Astrocyte (in vitro differentiated cells and primary cell): ENCODE measurements around the gene ZNF138. TPM values are rescaled to one million over a fixed set of nuclear protein-coding genes. Genes with fewer than 3 reads are reported as not detected.

Experiments used
- DNase-seq: peaks from one replicate; pipeline ENCODE4 v3.0.0-alpha.2; 2010; ENCODE audit warnings: low read depth
- FAIRE-seq: peaks from 2 replicates; lab custom pipeline; 2011; peaks lifted over from hg19 to GRCh38; lab: Jason Lieb, UNC
- H2AFZ ChIP-seq: 2 replicates; pipeline ENCODE4 v1.6.0; 2012; ENCODE audit warnings: low read depth, low read length, inconsistent platforms
- H3K27ac ChIP-seq: 2 replicates; pipeline ENCODE4 v1.5.1; 2011; ENCODE audit warnings: low read depth, low read length, inconsistent platforms
- H3K27me3 ChIP-seq: 2 replicates; pipeline ENCODE4 v1.6.0; 2011; ENCODE audit warnings: low read length, inconsistent platforms; ENCODE audit not compliant: insufficient read depth
- H3K36me3 ChIP-seq: 2 replicates; pipeline ENCODE4 v1.5.1; 2011; ENCODE audit warnings: low read length, inconsistent platforms; ENCODE audit not compliant: insufficient read depth
- H3K4me1 ChIP-seq: 2 replicates; pipeline ENCODE4 v1.5.1; 2011; ENCODE audit warnings: low read length, inconsistent platforms; ENCODE audit not compliant: insufficient read depth
- H3K4me2 ChIP-seq: 2 replicates; pipeline ENCODE4 v1.6.0; 2012; ENCODE audit warnings: low read length, inconsistent platforms
- H3K4me3 ChIP-seq: 2 replicates; pipeline ENCODE4 v1.5.1; 2011; ENCODE audit warnings: low read depth, mild to moderate bottlenecking, low read length, inconsistent platforms; ENCODE audit not compliant: insufficient read depth
- H3K79me2 ChIP-seq: 2 replicates; pipeline ENCODE4 v1.6.0; 2012; ENCODE audit warnings: mild to moderate bottlenecking, low read length, inconsistent platforms; ENCODE audit not compliant: insufficient read depth
- H3K9ac ChIP-seq: 2 replicates; pipeline ENCODE4 v1.6.0; 2012; ENCODE audit warnings: mild to moderate bottlenecking, low read length, inconsistent platforms
- H3K9me3 ChIP-seq: 2 replicates; pipeline ENCODE4 v1.5.1; 2012; ENCODE audit warnings: low read depth, mild to moderate bottlenecking, low read length, inconsistent platforms; ENCODE audit not compliant: insufficient read depth
- H4K20me1 ChIP-seq: 2 replicates; pipeline ENCODE4 v1.6.0; 2012; ENCODE audit warnings: low read length, inconsistent platforms; ENCODE audit not compliant: insufficient read depth
- H3K27ac Mint-ChIP-seq: one replicate; pipeline ENCODE4 v1.8.0; 2021; ENCODE audit warnings: mild to moderate bottlenecking, mixed read lengths; ENCODE audit not compliant: unreplicated experiment
- H3K27me3 Mint-ChIP-seq: one replicate; pipeline ENCODE4 v1.8.0; 2021; ENCODE audit warnings: low read depth, mixed read lengths; ENCODE audit not compliant: unreplicated experiment
- H3K36me3 Mint-ChIP-seq: one replicate; pipeline ENCODE4 v1.8.0; 2021; ENCODE audit warnings: low read depth, mixed read lengths; ENCODE audit not compliant: unreplicated experiment
- H3K4me1 Mint-ChIP-seq: one replicate; pipeline ENCODE4 v1.8.0; 2021; ENCODE audit warnings: low read depth, mixed read lengths; ENCODE audit not compliant: unreplicated experiment
- H3K4me3 Mint-ChIP-seq: one replicate; pipeline ENCODE4 v1.8.0; 2021; ENCODE audit warnings: mild to moderate bottlenecking, moderate library complexity, mixed read lengths; ENCODE audit not compliant: unreplicated experiment
- H3K9me3 Mint-ChIP-seq: one replicate; pipeline ENCODE4 v1.8.0; 2021; ENCODE audit warnings: mild to moderate bottlenecking, mixed read lengths; ENCODE audit not compliant: unreplicated experiment
- EZH2 ChIP-seq: IDR thresholded peaks from 2 replicates; pipeline ENCODE4 v1.6.1; 2012; ENCODE audit warnings: mild to moderate bottlenecking, low read length, inconsistent platforms; ENCODE audit not compliant: insufficient read depth
- total RNA-seq: library from RNA; stranded (reverse); gene quantifications from 2 replicates; pipeline ENCODE4 v1.2.1, GENCODE V29; 2021
- TF ChIP-seq, protein P1 (sequence below): IDR thresholded peaks from 2 replicates; pipeline ENCODE4 v1.5.1; 2011; ENCODE audit warnings: low read depth, mild to moderate bottlenecking, inconsistent platforms, low read length, moderate library complexity; ENCODE audit not compliant: insufficient read depth

ZNF138 gene
- total RNA-seq, 1 donor from 2014 or later, result 5.7 TPM

DNA sequence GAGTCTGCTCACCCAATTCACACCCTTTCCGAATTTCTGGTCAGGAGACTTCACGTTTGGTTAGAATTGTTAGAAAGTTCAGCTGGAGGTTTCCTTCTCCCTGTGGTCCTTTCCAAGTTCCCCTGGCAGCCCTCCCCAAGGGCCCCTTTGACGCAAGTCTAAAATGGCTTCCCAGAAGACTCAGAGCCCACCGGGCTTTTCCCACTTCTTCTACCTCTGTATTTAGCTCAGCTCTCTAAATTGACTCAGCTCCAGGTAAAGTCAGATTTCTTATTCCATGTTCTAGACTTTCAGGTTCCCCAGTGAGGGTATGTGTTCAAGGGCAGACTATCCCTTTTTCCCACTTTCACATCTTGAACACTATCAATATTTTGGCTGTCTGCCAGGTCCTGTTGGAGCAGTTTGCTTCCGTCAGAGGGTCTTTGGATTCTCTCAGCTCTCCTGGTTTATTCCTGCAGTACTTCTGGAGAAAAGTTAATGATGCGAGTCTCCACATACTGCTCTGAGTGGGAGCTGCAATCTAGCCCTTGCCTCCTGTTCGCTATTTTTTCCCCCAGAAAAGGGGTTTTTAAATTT, 55.8 kb downstream of the ZNF138 start:
- Mint-ChIP-seq H3K27ac (no peak overlapping the region), H3K4me3 (no peak overlapping the region), H3K27me3 (no peaks in the 10 kb centered on the region), H3K4me1 (peaks cover 9% of the 10 kb centered on the region), H3K36me3 (peaks cover under 1% of the 10 kb centered on the region), H3K9me3 (peaks cover 3% of the 10 kb centered on the region)
- Histone ChIP-seq H2AFZ (no peak overlapping the region), H3K27me3 (no peaks in the 10 kb centered on the region), H3K4me2 (no peak overlapping the region), H3K79me2 (no peaks in the 10 kb centered on the region), H3K36me3 (no peaks in the 10 kb centered on the region), H3K9me3 (no peaks in the 10 kb centered on the region), H3K9ac (no peak overlapping the region), H3K4me3 (no peak overlapping the region), H4K20me1 (no peaks in the 10 kb centered on the region), H3K27ac (no peak overlapping the region), H3K4me1 (no peaks in the 10 kb centered on the region)
- no peak for TF ChIP-seq EZH2
- TF ChIP-seq, protein P1, sequence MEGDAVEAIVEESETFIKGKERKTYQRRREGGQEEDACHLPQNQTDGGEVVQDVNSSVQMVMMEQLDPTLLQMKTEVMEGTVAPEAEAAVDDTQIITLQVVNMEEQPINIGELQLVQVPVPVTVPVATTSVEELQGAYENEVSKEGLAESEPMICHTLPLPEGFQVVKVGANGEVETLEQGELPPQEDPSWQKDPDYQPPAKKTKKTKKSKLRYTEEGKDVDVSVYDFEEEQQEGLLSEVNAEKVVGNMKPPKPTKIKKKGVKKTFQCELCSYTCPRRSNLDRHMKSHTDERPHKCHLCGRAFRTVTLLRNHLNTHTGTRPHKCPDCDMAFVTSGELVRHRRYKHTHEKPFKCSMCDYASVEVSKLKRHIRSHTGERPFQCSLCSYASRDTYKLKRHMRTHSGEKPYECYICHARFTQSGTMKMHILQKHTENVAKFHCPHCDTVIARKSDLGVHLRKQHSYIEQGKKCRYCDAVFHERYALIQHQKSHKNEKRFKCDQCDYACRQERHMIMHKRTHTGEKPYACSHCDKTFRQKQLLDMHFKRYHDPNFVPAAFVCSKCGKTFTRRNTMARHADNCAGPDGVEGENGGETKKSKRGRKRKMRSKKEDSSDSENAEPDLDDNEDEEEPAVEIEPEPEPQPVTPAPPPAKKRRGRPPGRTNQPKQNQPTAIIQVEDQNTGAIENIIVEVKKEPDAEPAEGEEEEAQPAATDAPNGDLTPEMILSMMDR, result no peak
- FAIRE-seq (no peak), DNase-seq (no peak)

DNA sequence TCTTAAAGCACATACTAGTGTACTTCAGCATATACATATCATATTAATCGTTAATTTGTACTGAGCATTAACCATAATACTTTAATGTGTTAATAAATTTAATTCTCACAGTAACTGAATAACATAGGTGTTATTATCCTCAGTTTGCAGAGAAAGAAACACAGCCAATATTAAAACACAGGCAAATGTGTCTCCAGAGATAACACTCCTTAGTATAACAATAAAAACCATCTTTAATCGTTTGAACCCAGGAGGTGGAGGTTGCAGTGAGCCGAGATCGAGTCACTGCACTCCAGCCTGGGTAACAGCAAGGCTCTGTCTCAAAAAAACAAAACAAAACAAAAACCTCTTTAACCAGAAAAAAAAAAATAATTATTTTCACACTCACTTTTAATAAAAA, 59.5 kb downstream of the ZNF138 start:
- no peak overlapping the region for H3K4me3 Mint-ChIP-seq
- FAIRE-seq (no peak), DNase-seq (no peak)
- Histone ChIP-seq H3K4me3 (no peak overlapping the region), H3K4me1 (no peaks in the 10 kb centered on the region), H3K27ac (no peak overlapping the region), H3K4me2 (no peak overlapping the region), H3K79me2 (no peaks in the 10 kb centered on the region), H3K36me3 (no peaks in the 10 kb centered on the region), H3K9ac (no peak overlapping the region), H4K20me1 (no peaks in the 10 kb centered on the region), H3K9me3 (no peaks in the 10 kb centered on the region), H2AFZ (no peak overlapping the region), H3K27me3 (no peaks in the 10 kb centered on the region)
- no peak for TF ChIP-seq EZH2
- TF ChIP-seq, protein P1, result no peak
- H3K4me1 Mint-ChIP-seq, result peaks cover 9% of the 10 kb centered on the region
- no peaks in the 10 kb centered on the region for H3K9me3 Mint-ChIP-seq
- no peak overlapping the region for H3K27ac Mint-ChIP-seq
- H3K27me3 Mint-ChIP-seq, result no peaks in the 10 kb centered on the region
- no peaks in the 10 kb centered on the region for H3K36me3 Mint-ChIP-seq

DNA sequence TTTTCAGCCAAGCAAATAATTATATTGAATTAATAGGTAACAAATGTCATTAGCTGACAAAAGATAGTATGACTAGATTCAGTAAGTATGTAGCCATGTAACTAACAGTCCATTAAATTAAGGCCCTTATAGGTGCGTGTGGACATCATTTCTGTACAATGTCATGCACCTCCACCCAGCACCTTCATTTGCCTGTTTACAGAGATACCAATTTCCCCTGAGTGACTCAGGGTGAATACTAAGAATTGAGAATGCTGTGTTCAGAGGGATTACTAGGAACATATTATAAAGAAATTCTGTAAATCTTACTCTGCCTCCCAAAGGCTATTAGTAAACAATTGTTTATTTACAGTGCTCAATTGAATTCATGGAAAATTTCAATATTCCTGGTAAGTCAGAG, 60.7 kb downstream of the ZNF138 start:
- H3K27ac Mint-ChIP-seq, result no peak overlapping the region
- Histone ChIP-seq H4K20me1 (no peaks in the 10 kb centered on the region), H3K9me3 (no peaks in the 10 kb centered on the region), H3K27ac (no peak overlapping the region), H3K79me2 (no peaks in the 10 kb centered on the region), H3K4me2 (no peak overlapping the region), H3K27me3 (no peaks in the 10 kb centered on the region), H2AFZ (no peak overlapping the region), H3K36me3 (no peaks in the 10 kb centered on the region), H3K4me3 (no peak overlapping the region), H3K4me1 (no peaks in the 10 kb centered on the region), H3K9ac (no peak overlapping the region)
- FAIRE-seq (no peak), DNase-seq (no peak)
- H3K27me3 Mint-ChIP-seq, result no peaks in the 10 kb centered on the region
- no peaks in the 10 kb centered on the region for H3K36me3 Mint-ChIP-seq
- no peaks in the 10 kb centered on the region for H3K9me3 Mint-ChIP-seq
- H3K4me3 Mint-ChIP-seq, result no peak overlapping the region
- TF ChIP-seq, protein P1, result no peak
- no peak for TF ChIP-seq EZH2
- no peaks in the 10 kb centered on the region for H3K4me1 Mint-ChIP-seq
